ENCODE data around the gene RSRC2.
"Not testable (repeated sequence)": the region's sequence is repeated elsewhere in the genome, so short reads cannot be mapped to it uniquely, and the experiment has no call there.

The RSRC2 gene

DNA sequence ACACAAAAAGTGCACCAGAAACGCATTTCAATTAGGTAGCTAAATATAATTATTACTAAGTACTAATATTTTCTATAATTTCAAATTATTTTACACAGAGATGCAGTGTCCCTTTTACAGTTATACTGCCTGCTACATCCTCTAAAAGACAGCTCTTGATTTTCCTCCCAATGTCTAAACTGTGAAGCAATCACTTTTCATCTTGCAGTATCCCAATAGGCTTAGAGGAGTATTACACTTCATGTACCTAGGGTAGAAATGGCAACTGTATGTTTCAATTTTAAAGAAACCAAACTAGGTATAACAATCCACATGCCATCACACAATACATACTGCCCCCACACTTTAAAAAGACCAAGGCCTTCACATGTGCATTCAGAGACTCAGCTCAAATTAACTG, 7.3 kb downstream of the RSRC2 start:
- TF ChIP-seq, protein P1, sequence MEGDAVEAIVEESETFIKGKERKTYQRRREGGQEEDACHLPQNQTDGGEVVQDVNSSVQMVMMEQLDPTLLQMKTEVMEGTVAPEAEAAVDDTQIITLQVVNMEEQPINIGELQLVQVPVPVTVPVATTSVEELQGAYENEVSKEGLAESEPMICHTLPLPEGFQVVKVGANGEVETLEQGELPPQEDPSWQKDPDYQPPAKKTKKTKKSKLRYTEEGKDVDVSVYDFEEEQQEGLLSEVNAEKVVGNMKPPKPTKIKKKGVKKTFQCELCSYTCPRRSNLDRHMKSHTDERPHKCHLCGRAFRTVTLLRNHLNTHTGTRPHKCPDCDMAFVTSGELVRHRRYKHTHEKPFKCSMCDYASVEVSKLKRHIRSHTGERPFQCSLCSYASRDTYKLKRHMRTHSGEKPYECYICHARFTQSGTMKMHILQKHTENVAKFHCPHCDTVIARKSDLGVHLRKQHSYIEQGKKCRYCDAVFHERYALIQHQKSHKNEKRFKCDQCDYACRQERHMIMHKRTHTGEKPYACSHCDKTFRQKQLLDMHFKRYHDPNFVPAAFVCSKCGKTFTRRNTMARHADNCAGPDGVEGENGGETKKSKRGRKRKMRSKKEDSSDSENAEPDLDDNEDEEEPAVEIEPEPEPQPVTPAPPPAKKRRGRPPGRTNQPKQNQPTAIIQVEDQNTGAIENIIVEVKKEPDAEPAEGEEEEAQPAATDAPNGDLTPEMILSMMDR (IDR thresholded peaks at IDR 0.05; ENCODE audit: insufficient read depth, missing control alignments), result no peak
- DNase-seq (ENCODE audit: insufficient read length, low spot score), result no peak
- FAIRE-seq, result no peak

DNA sequence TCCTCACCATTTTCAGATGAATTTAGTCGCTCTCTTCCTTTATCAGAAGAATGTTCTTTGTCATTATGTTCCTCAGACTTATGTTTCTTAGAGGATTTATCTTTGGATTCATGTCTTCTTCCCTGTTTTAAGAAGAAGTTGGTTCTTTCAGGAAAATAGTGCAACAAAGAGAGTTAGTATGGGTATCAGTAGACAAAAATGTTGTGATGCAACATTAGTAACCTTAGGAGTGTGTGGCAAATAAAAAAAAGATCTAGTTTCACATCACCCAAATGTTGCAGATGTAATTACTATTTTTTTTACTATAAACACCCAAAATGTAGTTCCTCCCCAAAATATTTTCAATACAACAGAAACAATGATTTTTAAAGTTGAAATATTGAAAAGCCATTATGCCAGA, 7.8 kb downstream of the RSRC2 start:
- TF ChIP-seq, protein P1 (IDR thresholded peaks at IDR 0.05; ENCODE audit: insufficient read depth, missing control alignments), result no peak
- FAIRE-seq (no peak), DNase-seq (ENCODE audit: insufficient read length, low spot score) (no peak)

DNA sequence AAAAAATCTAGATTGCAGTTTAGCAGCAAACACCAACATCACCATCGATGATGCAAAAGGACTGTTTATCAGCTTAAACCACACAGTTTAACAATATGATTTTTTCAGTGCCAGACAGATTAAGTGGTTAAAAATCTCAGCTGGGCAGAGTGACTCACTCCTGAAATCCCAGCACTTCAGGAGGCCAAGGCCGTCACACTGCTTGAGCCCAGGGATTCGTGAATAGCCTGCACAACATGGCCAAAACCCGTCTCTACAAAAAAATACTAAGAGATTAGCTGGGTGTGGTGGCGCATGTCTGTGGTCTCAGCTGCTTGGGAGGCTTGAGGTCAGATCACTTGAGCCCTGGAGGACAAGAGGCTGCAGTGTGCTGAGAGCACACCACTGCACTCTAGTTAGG, 8.9 kb downstream of the RSRC2 start:
- no peak for FAIRE-seq
- TF ChIP-seq, protein P1 (IDR thresholded peaks at IDR 0.05; ENCODE audit: insufficient read depth, missing control alignments), result no peak
- no peak for DNase-seq (ENCODE audit: insufficient read length, low spot score)

DNA sequence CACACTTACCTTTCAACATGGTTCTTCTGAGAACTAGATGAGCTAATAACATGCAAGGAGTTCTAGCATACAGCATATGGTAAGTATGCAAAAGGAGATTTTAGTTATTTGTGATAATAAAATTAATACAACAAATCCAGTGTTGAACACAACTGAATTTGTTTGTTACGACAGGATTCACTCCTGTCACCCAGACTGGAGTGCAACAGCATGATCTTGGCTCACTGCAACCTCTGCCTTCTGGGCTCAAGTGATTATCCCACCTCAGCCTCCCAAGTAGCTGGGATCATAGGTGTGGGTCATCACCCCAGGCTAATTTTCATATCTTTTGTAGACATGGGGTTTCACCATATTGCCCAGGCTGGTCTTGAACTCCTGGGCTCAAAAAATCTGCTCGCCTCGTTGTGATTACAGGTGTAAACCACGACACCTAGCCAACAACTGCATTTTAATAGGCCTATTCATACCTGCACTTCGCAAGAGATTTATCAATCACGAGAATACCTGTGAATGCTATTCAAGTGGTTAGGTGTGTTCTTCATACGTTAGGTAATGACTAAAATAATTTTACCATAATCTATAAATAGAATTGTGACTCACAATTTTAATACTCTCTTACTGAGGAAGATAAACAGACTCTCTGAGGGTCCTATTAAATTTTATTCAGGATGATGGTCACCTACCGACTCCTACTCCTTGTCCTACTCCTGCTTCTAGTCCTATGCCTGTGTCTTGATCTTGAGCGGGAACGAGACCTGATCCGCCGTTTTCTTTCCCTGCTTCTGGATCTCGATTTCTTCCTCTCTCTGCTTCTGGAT, 10.0 kb downstream of the RSRC2 start:
- no peak for DNase-seq (ENCODE audit: insufficient read length, low spot score)
- TF ChIP-seq, protein P1 (IDR thresholded peaks at IDR 0.05; ENCODE audit: insufficient read depth, missing control alignments), result no peak
- no peak for FAIRE-seq

DNA sequence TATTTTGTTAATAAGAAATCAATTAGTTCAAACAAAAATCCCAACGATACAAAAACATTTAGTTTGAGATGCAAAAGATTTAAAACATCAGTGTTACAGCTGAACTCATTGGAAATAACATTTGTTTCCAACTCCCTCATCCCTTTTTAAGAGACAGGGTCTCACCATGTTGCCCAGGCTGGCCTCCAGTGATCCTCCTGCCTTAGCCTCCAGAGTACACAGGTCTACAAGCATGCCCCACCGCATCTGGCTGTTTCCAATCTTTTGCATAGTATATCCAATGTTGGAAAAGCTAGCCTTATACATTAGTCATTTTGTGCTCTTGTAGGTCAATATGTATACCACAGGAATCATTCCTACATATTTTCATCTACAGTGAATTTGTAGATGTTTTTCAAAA, 11.5 kb downstream of the RSRC2 start:
- FAIRE-seq, result no peak
- no peak for DNase-seq (ENCODE audit: insufficient read length, low spot score)
- TF ChIP-seq, protein P1 (IDR thresholded peaks at IDR 0.05; ENCODE audit: insufficient read depth, missing control alignments), result no peak

DNA sequence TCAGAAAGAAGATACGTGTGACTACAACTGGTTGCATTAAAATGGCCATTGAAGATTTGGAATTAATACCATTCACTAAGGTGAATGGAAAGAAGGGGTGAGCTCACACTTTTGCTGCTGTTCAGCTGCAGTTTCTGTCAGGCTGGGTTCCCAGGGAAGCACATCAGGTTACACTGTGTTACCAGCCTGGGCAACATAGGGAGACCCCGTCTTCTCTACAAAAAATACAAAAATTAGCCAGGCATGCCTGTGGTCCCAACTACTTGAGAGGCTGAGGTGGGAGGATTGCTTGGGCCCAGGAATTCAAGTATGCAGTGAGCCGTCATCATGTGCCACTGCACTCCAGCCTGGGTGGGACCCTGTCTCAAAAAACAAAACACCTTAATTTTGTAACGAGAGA, 13.1 kb downstream of the RSRC2 start:
- DNase-seq (ENCODE audit: insufficient read length, low spot score) (no peak), FAIRE-seq (no peak)
- TF ChIP-seq, protein P1 (IDR thresholded peaks at IDR 0.05; ENCODE audit: insufficient read depth, missing control alignments), result no peak

DNA sequence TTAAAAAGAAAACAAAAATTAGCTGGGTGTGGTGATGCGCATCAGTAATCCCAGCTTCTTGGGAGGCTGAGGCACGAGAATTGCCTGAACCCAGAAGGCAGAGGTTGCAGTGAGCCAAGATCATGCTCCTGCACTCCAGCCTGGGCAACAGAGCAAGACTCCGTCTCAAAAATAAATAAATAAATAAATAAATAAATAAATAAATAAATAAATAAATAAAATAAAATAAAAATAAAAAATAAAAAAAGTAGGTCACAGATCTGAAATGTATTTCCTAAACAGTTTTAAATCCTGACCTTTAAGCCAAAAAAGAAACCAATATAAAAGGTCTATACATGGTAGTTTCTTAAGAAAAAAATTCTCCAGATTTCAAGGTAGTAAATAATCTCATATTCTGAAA, 13.7 kb downstream of the RSRC2 start:
- FAIRE-seq, result not testable (repeated sequence)

More for the DNA sequence above, 13.7 kb downstream of the RSRC2 start:
- DNase-seq (ENCODE audit: insufficient read length, low spot score), result not testable (repeated sequence)
